ENCODE data around the gene FCAR. TPM values are rescaled to one million over a fixed set of nuclear protein-coding genes. Genes with fewer than 3 reads are reported as not detected.
"Not testable (repeated sequence)": the region's sequence is repeated elsewhere in the genome, so short reads cannot be mapped to it uniquely, and the experiment has no call there.

The FCAR gene
- total RNA-seq, 1 donor from 2014 or later = not detected

GRCh38 chr19:54902061-54902460 lies 28.0 kb downstream of the FCAR start:
- H3K36me3 Mint-ChIP-seq (ENCODE audit: unreplicated experiment) = no peaks in the 10 kb centered on the region
- H3K27me3 Mint-ChIP-seq (ENCODE audit: unreplicated experiment) = no peaks in the 10 kb centered on the region
- no peak for TF ChIP-seq CTCF (IDR thresholded peaks at IDR 0.05)
- H3K4me3 Mint-ChIP-seq (ENCODE audit: unreplicated experiment) = no peak overlapping the region
- H3K27ac Mint-ChIP-seq (ENCODE audit: unreplicated experiment) = no peak overlapping the region
- no peaks in the 10 kb centered on the region for H3K4me1 Mint-ChIP-seq (ENCODE audit: unreplicated experiment)
- H3K9me3 Mint-ChIP-seq (ENCODE audit: unreplicated experiment) = peaks cover 20% of the 10 kb centered on the region
- DNase-seq (ENCODE audit: extremely low spot score, unreplicated experiment) = no peak

GRCh38 chr19:54903303-54903702 lies 29.3 kb downstream of the FCAR start:
- Mint-ChIP-seq H3K4me3 (ENCODE audit: unreplicated experiment) (no peak overlapping the region), H3K36me3 (ENCODE audit: unreplicated experiment) (no peaks in the 10 kb centered on the region), H3K27ac (ENCODE audit: unreplicated experiment) (no peak overlapping the region), H3K9me3 (ENCODE audit: unreplicated experiment) (peaks cover 14% of the 10 kb centered on the region), H3K4me1 (ENCODE audit: unreplicated experiment) (no peaks in the 10 kb centered on the region), H3K27me3 (ENCODE audit: unreplicated experiment) (no peaks in the 10 kb centered on the region)
- TF ChIP-seq CTCF (IDR thresholded peaks at IDR 0.05) = no peak
- no peak for DNase-seq (ENCODE audit: extremely low spot score, unreplicated experiment)

GRCh38 chr19:54904261-54904660 lies 30.2 kb downstream of the FCAR start:
- H3K4me3 Mint-ChIP-seq (ENCODE audit: unreplicated experiment); DNase-seq (ENCODE audit: extremely low spot score, unreplicated experiment); H3K4me1 Mint-ChIP-seq (ENCODE audit: unreplicated experiment); H3K36me3 Mint-ChIP-seq (ENCODE audit: unreplicated experiment); H3K9me3 Mint-ChIP-seq (ENCODE audit: unreplicated experiment); H3K27me3 Mint-ChIP-seq (ENCODE audit: unreplicated experiment); H3K27ac Mint-ChIP-seq (ENCODE audit: unreplicated experiment): not testable (repeated sequence)

GRCh38 chr19:54905421-54905802 lies 31.4 kb downstream of the FCAR start:
- no peak overlapping the region for H3K27ac Mint-ChIP-seq (ENCODE audit: unreplicated experiment)
- H3K4me1 Mint-ChIP-seq (ENCODE audit: unreplicated experiment) = no peaks in the 10 kb centered on the region
- H3K9me3 Mint-ChIP-seq (ENCODE audit: unreplicated experiment) = peaks cover 9% of the 10 kb centered on the region
- H3K27me3 Mint-ChIP-seq (ENCODE audit: unreplicated experiment) = no peaks in the 10 kb centered on the region
- no peak overlapping the region for H3K4me3 Mint-ChIP-seq (ENCODE audit: unreplicated experiment)
- H3K36me3 Mint-ChIP-seq (ENCODE audit: unreplicated experiment) = no peaks in the 10 kb centered on the region
- no peak for TF ChIP-seq CTCF (IDR thresholded peaks at IDR 0.05)
- DNase-seq (ENCODE audit: extremely low spot score, unreplicated experiment) = no peak

GRCh38 chr19:54905803-54906511 lies 31.9 kb downstream of the FCAR start, which contains the start of gene NCR1:
TSS of gene NCR1 (plus strand) at chr19:54906148. CDS start at chr19:54906188, 40 bp downstream.
- TF ChIP-seq CTCF (IDR thresholded peaks at IDR 0.05) = no peak
- Mint-ChIP-seq H3K9me3 (ENCODE audit: unreplicated experiment) (peaks cover 12% of the 10 kb centered on the region), H3K27me3 (ENCODE audit: unreplicated experiment) (no peaks in the 10 kb centered on the region), H3K27ac (ENCODE audit: unreplicated experiment) (no peak within 1 kb of the TSS), H3K4me3 (ENCODE audit: unreplicated experiment) (no peak within 1 kb of the TSS), H3K36me3 (ENCODE audit: unreplicated experiment) (no peaks in the 10 kb centered on the region), H3K4me1 (ENCODE audit: unreplicated experiment) (no peaks in the 10 kb centered on the region)
- DNase-seq (ENCODE audit: extremely low spot score, unreplicated experiment) = no peak
